ENCODE results near the gene EHMT1.

DNA sequence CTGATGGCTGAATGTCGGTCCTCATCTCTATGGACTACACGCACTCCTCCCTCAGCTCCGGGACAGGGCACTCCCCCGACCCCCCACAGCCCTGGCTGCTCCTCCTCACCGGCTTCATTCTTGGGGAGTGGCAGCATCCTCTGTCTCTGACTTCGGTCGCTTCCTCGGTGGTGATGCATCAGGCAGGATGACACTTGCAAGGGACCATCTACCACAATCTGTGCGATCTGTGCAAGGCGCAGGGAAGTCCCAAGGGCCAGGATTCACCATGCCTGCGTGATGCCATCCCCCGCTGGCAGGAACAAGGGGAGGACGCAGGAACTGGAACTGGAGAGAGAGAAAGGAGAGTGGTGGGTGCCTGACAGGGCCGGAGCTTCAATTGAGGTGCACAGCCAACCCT, 256.5 kb downstream of the EHMT1 start:
- TF ChIP-seq, protein P1, sequence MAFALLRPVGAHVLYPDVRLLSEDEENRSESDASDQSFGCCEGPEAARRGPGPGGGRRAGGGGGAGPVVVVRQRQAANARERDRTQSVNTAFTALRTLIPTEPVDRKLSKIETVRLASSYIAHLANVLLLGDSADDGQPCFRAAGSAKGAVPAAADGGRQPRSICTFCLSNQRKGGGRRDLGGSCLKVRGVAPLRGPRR (CRISPR knock-in tag; IDR thresholded peaks at IDR 0.05) = no peak
- TF ChIP-seq, protein P2, sequence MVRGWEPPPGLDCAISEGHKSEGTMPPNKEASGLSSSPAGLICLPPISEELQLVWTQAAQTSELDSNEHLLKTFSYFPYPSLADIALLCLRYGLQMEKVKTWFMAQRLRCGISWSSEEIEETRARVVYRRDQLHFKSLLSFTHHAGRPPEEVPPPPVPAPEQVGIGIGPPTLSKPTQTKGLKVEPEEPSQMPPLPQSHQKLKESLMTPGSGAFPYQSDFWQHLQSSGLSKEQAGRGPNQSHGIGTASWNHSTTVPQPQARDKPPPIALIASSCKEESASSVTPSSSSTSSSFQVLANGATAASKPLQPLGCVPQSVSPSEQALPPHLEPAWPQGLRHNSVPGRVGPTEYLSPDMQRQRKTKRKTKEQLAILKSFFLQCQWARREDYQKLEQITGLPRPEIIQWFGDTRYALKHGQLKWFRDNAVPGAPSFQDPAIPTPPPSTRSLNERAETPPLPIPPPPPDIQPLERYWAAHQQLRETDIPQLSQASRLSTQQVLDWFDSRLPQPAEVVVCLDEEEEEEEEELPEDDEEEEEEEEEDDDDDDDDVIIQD (CRISPR knock-in tag; IDR thresholded peaks at IDR 0.05) = no peak
- TF ChIP-seq ZBTB26 (CRISPR knock-in tag; IDR thresholded peaks at IDR 0.05) (no peak), ZNF174 (CRISPR knock-in tag; IDR thresholded peaks at IDR 0.05) (no peak), POLR2A (conservative IDR thresholded peaks at IDR 0.05) (no peak), TAF1 (IDR thresholded peaks at IDR 0.05; ENCODE audit: control insufficient read depth, extremely low read depth, insufficient read depth, low read length, severe bottlenecking) (no peak), DNMT1 (IDR thresholded peaks at IDR 0.05) (no peak), ZNF239 (CRISPR knock-in tag; IDR thresholded peaks at IDR 0.05) (no peak), PRDM10 (IDR thresholded peaks at IDR 0.05; ENCODE audit: partially characterized antibody) (no peak), SREBF1 (IDR thresholded peaks at IDR 0.05; ENCODE audit: borderline replicate concordance, low read depth, low read length) (no peak), PCBP2 (IDR thresholded peaks at IDR 0.05; ENCODE audit: low read depth, low read length, poor library complexity, severe bottlenecking) (no peak)
